ENCODE results near the gene WWC2. TPM values are rescaled to one million over a fixed set of nuclear protein-coding genes. Genes with fewer than 3 reads are reported as not detected.

WWC2 gene
- total and polyA plus RNA-seq, 2 donors (not counting 3 experiments of a cell fraction or from before 2014, with no cell fraction given): 12.9 to 52.2 TPM

GRCh38 chr4:183344523-183345255, 245.6 kb downstream of the WWC2 start:
- Histone ChIP-seq H3K4me3 (replicated peaks in 1 of 3; ENCODE audit: insufficient read depth in 1 of 3, low read depth in 1 of 3, low read length in 3 of 3) (no peak overlapping the region), H3K9me1 (replicated peaks; ENCODE audit: control insufficient read depth, extremely low read depth, insufficient read depth, low read length) (no peaks in the 10 kb centered on the region), H3K9ac (replicated peaks; ENCODE audit: extremely low read depth, insufficient read depth, low read length) (no peak overlapping the region), H3K36me3 (ENCODE audit: control insufficient read depth in 2 of 2, extremely low read depth in 1 of 2, insufficient read depth in 2 of 2, low read length in 2 of 2) (no peaks in the 10 kb centered on the region), H3K27me3 (ENCODE audit: control insufficient read depth in 2 of 2, insufficient read depth in 2 of 2, low read length in 2 of 2) (no peaks in the 10 kb centered on the region), H4K20me1 (replicated peaks; ENCODE audit: control insufficient read depth, extremely low read depth, insufficient read depth, low read length) (no peaks in the 10 kb centered on the region), H3K4me1 (ENCODE audit: control insufficient read depth, extremely low read depth, insufficient read depth, low read length) (peaks cover 10% of the 10 kb centered on the region), H3K79me2 (ENCODE audit: control insufficient read depth, insufficient read depth, low read length) (no peaks in the 10 kb centered on the region), H2AFZ (ENCODE audit: low read depth, low read length) (no peak overlapping the region), H3K27ac (ENCODE audit: insufficient read depth, low read depth, low read length) (no peak overlapping the region), H3K9me3 (replicated peaks; ENCODE audit: control insufficient read depth, insufficient read depth, low read length) (no peaks in the 10 kb centered on the region), H3K4me2 (ENCODE audit: insufficient read depth, low read length) (no peak overlapping the region)
- dilution Hi-C loops (cut with MboI; ENCODE audit: extremely low pct_ligation_motif_present, low sequenced_read_pairs): no loop called here
- TF ChIP-seq, protein P1, sequence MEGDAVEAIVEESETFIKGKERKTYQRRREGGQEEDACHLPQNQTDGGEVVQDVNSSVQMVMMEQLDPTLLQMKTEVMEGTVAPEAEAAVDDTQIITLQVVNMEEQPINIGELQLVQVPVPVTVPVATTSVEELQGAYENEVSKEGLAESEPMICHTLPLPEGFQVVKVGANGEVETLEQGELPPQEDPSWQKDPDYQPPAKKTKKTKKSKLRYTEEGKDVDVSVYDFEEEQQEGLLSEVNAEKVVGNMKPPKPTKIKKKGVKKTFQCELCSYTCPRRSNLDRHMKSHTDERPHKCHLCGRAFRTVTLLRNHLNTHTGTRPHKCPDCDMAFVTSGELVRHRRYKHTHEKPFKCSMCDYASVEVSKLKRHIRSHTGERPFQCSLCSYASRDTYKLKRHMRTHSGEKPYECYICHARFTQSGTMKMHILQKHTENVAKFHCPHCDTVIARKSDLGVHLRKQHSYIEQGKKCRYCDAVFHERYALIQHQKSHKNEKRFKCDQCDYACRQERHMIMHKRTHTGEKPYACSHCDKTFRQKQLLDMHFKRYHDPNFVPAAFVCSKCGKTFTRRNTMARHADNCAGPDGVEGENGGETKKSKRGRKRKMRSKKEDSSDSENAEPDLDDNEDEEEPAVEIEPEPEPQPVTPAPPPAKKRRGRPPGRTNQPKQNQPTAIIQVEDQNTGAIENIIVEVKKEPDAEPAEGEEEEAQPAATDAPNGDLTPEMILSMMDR (IDR thresholded peaks at IDR 0.05; ENCODE audit: extremely low read depth in 1 of 2, insufficient read depth in 1 of 2, low read depth in 1 of 2, low read length in 2 of 2): no peak
- TF ChIP-seq MAX (IDR thresholded peaks at IDR 0.05; ENCODE audit: insufficient read depth, insufficient read length) (no peak), MYC (IDR thresholded peaks at IDR 0.05; ENCODE audit: low read depth, low read length) (no peak), JUN (IDR thresholded peaks at IDR 0.05; ENCODE audit: borderline replicate concordance, insufficient read depth, insufficient read length, low read depth) (no peak), EZH2 (IDR thresholded peaks at IDR 0.05; ENCODE audit: borderline replicate concordance, low read depth, low read length, severe bottlenecking) (no peak), FOS (IDR thresholded peaks at IDR 0.05; ENCODE audit: borderline replicate concordance, insufficient read depth, low read length) (no peak)
- POLR2A ChIA-PET: no interaction called here
- FAIRE-seq (no peak), DNase-seq (ENCODE audit: low read depth, low spot score) (no peak)
- CTCF ChIA-PET: no interaction called here
- BruUV-seq (replicated peaks): no TSS peak
- intact Hi-C loops (cut with micrococcal nuclease): no loop called here

Data from endothelial cell of umbilical vein (primary cell).